NCI-H187 (cell line): ENCODE results near the gene GMDS.

Source experiments
- DNase-seq, 2 experiments: peaks; one replicate each; lab custom pipeline; 2025; lab: John Stamatoyannopoulos, UW

GMDS gene

GRCh38 chr6:1800845-1801244 is 444.6 kb downstream of the GMDS start:
- DNase-seq: no peak

GRCh38 chr6:1798965-1799325 is 446.5 kb downstream of the GMDS start:
- no peak for DNase-seq

- DNase-seq: no peak
Measured at GRCh38 chr6:1798303-1798964, 447.0 kb downstream of the GMDS start.

GRCh38 chr6:1797801-1798200 is 447.6 kb downstream of the GMDS start:
- no peak for DNase-seq

GRCh38 chr6:1796706-1797529 is 448.5 kb downstream of the GMDS start:
- DNase-seq: no peak

- DNase-seq: no peak
Measured at GRCh38 chr6:1795910-1796309, 449.5 kb downstream of the GMDS start.

GRCh38 chr6:1792989-1793388 is 452.4 kb downstream of the GMDS start:
- no peak for DNase-seq

GRCh38 chr6:1790684-1791083 is 454.7 kb downstream of the GMDS start:
- no peak for DNase-seq

- DNase-seq: no peak
Measured at GRCh38 chr6:1789092-1789491, 456.3 kb downstream of the GMDS start.

- no peak for DNase-seq
Measured at GRCh38 chr6:1787894-1788293, 457.5 kb downstream of the GMDS start.

- DNase-seq: no peak
Measured at GRCh38 chr6:1786455-1787453, 458.7 kb downstream of the GMDS start.

GRCh38 chr6:1784422-1784884 is 461.0 kb downstream of the GMDS start:
- DNase-seq: no peak

- no peak for DNase-seq
Measured at GRCh38 chr6:1781817-1782184, 463.6 kb downstream of the GMDS start.

- DNase-seq: no peak
Measured at GRCh38 chr6:1781152-1781816, 464.1 kb downstream of the GMDS start.

GRCh38 chr6:1780251-1780867 is 465.0 kb downstream of the GMDS start:
- DNase-seq: no peak

- DNase-seq: no peak
Measured at GRCh38 chr6:1778686-1779235, 466.6 kb downstream of the GMDS start.

GRCh38 chr6:1777921-1778685 is 467.3 kb downstream of the GMDS start:
- no peak for DNase-seq

GRCh38 chr6:1775441-1775840 is 470.0 kb downstream of the GMDS start:
- no peak for DNase-seq

GRCh38 chr6:1774226-1774915 is 471.0 kb downstream of the GMDS start:
- no peak for DNase-seq

- no peak for DNase-seq
Measured at GRCh38 chr6:1773700-1774099, 471.7 kb downstream of the GMDS start.
